ENCODE measurements around the gene ANKRD23.
"Not testable (repeated sequence)": the region's sequence is repeated elsewhere in the genome, so short reads cannot be mapped to it uniquely, and the experiment has no call there.

The ANKRD23 gene

GRCh38 chr2:96798733-96799622 is 44.8 kb downstream of the ANKRD23 start:
- DNase-seq (ENCODE audit: low read depth) = no peak

DNA sequence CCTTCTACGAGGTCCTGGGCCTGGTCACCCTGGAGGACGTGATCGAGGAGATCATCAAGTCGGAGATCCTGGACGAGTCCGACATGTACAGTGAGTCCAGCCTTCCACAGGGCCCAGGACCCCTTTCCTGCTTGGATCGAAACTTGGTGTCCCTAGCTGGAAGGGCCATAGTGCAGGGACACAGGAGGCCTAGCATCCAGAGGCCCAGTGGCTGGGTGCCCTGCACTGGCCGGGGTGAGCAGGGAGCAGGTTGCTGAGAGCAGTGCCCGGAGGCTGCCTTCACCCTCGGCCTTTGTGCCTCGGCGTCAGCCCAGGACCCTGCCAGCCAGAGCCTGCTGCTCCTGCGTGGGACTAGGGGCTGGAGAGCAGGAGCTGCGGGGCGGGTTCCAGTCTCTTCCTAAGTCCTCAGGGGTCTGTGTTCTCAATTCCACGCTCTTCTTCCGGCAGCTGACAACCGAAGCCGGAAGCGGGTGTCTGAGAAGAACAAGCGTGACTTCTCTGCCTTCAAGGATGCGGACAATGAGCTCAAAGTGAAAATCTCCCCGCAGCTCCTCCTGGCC is 46.7 kb downstream of the ANKRD23 start:
- DNase-seq (ENCODE audit: low read depth) = no peak

- not testable (repeated sequence) for DNase-seq (ENCODE audit: low read depth)
Observed at GRCh38 chr2:96796497-96796896, 47.3 kb downstream of the ANKRD23 start.

- no peak for DNase-seq (ENCODE audit: low read depth)
Observed at GRCh38 chr2:96795076-96795475, 48.7 kb downstream of the ANKRD23 start.

DNA sequence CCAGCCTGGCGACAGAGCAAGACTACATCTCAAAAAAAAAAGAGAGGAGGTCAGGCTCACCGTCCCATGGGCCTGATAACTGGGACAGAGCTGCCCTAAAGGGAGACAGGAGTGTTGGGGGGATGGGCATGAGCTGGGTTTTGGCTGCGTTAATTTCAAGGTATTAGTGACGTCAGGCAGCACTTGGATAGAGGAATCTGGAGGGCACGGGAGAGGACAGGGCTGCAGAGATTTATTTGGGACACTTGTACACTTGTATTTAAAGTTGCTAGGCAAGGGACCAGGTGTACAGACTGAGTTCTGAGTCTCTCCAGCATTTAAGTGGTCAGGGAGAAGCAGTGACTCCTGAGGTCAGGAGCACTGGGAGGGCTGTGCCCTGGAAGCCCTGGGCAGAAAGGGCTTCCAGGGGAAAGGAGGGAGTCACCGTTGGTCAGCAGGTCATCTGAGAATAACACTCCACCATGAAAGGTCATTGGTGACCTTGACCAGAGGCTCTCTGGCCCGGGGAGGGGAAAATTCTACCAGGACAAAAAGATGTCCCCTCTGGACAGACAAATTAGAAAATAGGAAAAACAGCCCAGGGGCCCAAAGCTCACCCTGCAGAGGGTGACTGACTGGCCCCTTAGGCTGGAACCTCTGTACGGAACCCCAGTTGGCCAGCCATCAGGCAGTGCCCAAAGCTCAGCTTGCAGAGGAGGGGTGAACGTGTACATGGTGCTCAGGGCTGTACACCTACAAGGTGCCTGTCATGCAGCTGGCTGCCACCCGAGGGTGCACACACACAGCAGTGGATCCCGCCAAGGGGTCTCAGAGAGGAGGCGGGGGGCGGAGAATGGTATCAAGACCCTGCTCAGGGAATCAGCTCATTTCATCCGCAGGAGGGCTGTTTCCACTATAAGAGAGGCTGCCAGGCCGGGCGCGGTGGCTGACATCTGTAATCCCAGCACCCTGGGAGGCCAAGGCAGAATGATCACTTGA is 50.8 kb downstream of the ANKRD23 start:
- DNase-seq (ENCODE audit: low read depth) = no peak

DNA sequence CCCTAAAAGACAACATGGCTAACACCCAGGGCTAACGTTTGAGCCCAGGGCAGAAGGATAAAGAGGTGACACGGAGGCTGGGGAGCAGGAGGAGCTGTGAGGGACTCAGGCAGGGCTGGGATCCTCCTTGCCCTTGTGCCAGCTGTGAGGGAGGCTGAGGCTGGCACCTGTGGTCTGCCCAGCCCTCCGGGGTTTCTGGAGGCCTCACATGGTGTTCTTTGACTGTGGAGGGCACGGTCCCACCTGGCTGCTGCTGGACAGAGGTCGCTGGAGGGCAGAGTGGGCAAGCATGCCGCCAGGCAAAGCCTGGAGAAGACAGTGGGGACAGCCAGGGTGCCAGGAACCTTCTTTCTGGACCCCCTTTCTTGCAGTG is 54.6 kb downstream of the ANKRD23 start:
- DNase-seq (ENCODE audit: low read depth) = no peak

DNA sequence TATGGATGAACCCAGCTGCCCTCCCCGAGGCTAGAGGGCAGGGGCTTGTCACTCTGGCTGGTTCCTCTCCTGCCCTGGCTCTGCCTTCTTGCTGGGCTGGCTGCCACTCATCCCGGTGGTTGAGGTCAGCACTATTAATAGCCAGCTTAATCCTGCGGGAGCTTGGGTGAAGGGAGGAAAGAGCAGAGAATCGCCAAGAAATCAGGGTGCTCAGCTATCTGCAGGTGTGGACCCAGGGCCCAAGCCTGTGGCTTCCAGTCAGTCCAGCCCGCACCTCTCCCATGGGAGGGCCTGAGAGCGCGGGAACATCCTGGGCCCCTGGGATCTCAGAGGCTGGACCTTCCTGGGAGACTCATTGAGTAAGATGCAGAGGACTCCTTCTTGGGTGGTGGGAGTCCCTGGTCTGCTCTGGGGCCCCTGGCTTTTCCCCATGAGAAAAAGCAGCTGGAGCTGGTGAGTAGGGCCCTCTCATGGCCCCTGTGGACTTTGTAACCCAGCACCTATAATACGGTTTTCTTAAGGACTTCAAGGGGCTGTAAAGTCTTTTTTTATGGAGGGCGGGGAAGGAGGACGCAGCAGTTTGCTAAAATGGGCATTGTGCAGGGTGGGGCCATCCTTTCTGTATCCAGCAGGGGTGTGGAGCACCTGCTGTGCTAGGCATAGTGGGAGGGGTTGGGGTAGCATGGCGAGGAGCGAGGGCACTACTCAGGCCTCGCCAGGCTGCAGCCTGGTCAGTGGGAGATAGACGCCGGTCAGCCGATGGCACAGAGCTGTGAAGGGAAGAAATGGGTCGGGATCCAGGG is 55.2 kb downstream of the ANKRD23 start:
- DNase-seq (ENCODE audit: low read depth) = no peak
